Motor neuron (in vitro differentiated cells): ENCODE results near the gene SERPINA12. TPM values are rescaled to one million over a fixed set of nuclear protein-coding genes. Genes with fewer than 3 reads are reported as not detected.
"Not testable (repeated sequence)": the region's sequence is repeated elsewhere in the genome, so short reads cannot be mapped to it uniquely, and the experiment has no call there.

ENCODE experiments used
- ATAC-seq, 8 experiments: fragments of 200-7000 bp; cut with Tn5 transposase; replicated peaks in 6 of 8; 2 replicates each; pipeline ENCODE4 v1.8.0; 2021; ENCODE audit warnings: mild to moderate bottlenecking in 8 of 8, moderate library complexity in 8 of 8
- H3K27ac ChIP-seq, 2 donors: fragments of 250-450 bp; sonication (Bioruptor Pico); 2 replicates each; pipeline ENCODE4 v1.9.0; 2021; ENCODE audit warnings: antibody characterized with exemption in 2 of 2, mild to moderate bottlenecking in 2 of 2, moderate library complexity in 1 of 2
- H3K4me1 ChIP-seq, 2 donors: fragments of 250-450 bp; sonication (Bioruptor Pico); replicated peaks in 1 of 2; 2 replicates each; pipeline ENCODE4 v1.6.1; 2021; ENCODE audit warnings: antibody characterized with exemption in 2 of 2, mild to moderate bottlenecking in 2 of 2, moderate library complexity in 1 of 2
- H3K4me3 ChIP-seq, 5 donors: fragments of 250-450 bp; sonication (Bioruptor Pico); 2 replicates each; pipeline ENCODE4 v1.9.0; 2021; ENCODE audit warnings: antibody characterized with exemption in 5 of 5, mild to moderate bottlenecking in 5 of 5, moderate library complexity in 4 of 5
- WGBS, 10 experiments: fragments of 450-650 bp; shearing (Covaris generic); methylation state at CpG; one replicate each; pipeline ENCODE4 v1.0.0; 2022; 5-methylcytosine and 5-hydroxymethylcytosine counted together
- in situ Hi-C, 9 experiments: fragments of 400-800 bp; cut with MboI; loops; one replicate each; pipeline ENCODE4 v1.15.0; 2021; ENCODE audit warnings: low sequenced_read_pairs in 9 of 9, low pct_unique_long_range_greater_than_20kb in 2 of 9; ENCODE audit not compliant: unreplicated experiment in 9 of 9
- total RNA-seq, 8 experiments: library from RNA; unstranded; fragments of 300-600 nt; gene quantifications; 2 replicates each; pipeline versions ENCODE4 v1.2.3 to v1.2.4, GENCODE V29; 2022

SERPINA12 gene
- total RNA-seq, 8 experiments from 2014 or later = 0.13 to 0.19 TPM; not detected in 6

DNA sequence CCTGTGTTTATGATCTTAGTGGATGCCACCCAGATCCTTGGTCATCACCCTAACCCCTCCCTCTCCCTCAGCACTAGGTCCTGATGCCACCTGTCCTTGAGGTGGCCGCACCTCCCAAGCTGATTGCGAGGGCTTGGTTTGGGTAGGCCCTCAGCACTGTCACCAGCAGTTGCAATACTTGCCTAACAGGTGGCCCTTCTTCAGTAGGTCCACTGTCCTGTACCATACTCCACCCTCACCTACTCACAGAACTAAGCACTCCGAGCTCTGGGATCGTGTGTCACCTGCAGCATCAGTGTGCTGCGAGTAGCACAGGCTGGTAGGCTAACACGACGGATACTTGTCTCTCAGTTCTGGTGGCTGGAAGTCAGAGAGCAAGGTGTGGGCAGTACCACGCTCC is 14.0 kb upstream of the SERPINA12 start:
- Histone ChIP-seq H3K4me1 (no peaks in the 10 kb centered on the region), H3K4me3 (no peak overlapping the region), H3K27ac (no peak overlapping the region)
- ATAC-seq = no peak
- in situ Hi-C loops = no loop called here
- 40 to 100% (median 80%) methylated on average over 1 to 4 of the region's 8 CpGs; no CpG with 5 or more reads in 5 of the 10 experiments for WGBS, 10 experiments

- in situ Hi-C loops = no loop called here
- no peaks in the 10 kb centered on the region for H3K4me1 ChIP-seq
- no peak overlapping the region for H3K27ac ChIP-seq
- no peak for ATAC-seq
- 10 to 97% (median 71%) methylated on average over 1 to 6 of the region's 7 CpGs; no CpG with 5 or more reads in 4 of the 10 experiments for WGBS, 10 experiments
- no peak overlapping the region for H3K4me3 ChIP-seq
These were observed 13.0 kb upstream of the SERPINA12 start for GRCh38 chr14:94522115-94522724.

DNA sequence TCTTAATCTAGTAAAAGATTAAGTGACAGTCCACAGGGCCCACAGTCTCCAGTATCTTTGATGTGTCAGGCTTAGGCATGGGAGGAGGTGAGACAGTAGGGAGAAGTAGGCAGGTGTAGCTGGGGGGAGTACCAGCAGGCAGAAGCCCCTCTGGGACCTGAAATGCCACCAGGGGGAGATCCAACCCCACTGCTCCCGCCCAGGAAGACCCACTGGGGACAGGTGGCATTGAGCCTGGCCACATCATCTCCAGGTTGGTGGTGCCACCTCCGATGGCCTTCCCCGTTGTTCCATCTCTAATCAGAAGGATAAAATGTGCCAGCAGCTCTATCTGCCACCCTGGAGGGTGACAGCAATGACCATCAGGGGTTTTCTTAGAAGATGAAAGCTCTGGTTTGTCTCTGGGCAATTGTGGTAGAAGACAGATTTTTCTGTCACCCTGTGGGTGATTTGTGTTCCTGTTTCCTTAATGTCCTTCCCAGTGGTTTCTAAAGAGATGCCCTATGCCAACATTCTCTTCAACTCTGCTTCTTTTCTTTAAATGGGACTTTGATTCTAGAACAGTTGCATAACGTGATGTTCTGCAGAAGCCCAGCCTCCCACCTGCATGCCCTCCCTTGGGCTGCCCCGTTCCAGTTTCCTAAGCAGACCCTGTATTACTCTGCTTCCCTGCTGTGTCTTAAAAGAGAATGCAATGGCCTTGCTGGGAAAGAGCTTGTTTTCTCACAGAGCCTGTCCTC is 12.3 kb upstream of the SERPINA12 start:
- ATAC-seq = no peak
- H3K4me1 ChIP-seq = no peaks in the 10 kb centered on the region

GRCh38 chr14:94517641-94518257 is 8.5 kb upstream of the SERPINA12 start:
- WGBS, 10 experiments = 0 to 87% (median 56%) methylated on average over 1 to 5 of the region's 7 CpGs; no CpG with 5 or more reads in 1 of the 10 experiments
- ATAC-seq = no peak
- H3K27ac ChIP-seq = no peak overlapping the region
- in situ Hi-C loops = no loop called here
- H3K4me1 ChIP-seq = no peaks in the 10 kb centered on the region
- H3K4me3 ChIP-seq = no peak overlapping the region

More for the DNA sequence above, 12.3 kb upstream of the SERPINA12 start:
- no peak overlapping the region for H3K4me3 ChIP-seq
- WGBS, 10 experiments = 0 to 65% (median 33%) methylated on average over 1 to 4 of the region's 5 CpGs; no CpG with 5 or more reads in 1 of the 10 experiments
- H3K27ac ChIP-seq = no peak overlapping the region
- in situ Hi-C loops = no loop called here

DNA sequence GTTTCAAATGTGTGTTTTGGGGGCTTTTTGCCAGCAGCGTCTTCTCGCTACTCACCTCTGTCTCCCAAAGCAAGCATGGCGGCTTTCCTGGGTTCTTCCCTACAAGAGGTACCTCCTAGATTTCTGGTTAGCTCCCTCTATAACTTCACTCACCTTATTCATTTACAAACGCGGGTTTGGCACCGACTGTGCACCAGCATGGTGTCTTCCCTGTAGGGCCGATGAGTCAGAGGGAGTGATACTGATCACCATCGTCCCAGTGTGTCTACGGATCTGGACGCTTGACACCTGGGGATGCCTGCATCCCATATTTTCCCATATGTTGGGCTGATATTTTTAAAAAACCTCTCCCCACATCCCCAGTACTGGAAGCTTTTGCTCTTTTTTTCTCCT is 8.0 kb upstream of the SERPINA12 start:
- H3K4me1 ChIP-seq = no peaks in the 10 kb centered on the region
- no peak overlapping the region for H3K4me3 ChIP-seq
- WGBS, 10 experiments = 10 to 80% (median 53%) methylated on average over 1 to 8 of the region's 10 CpGs; no CpG with 5 or more reads in 3 of the 10 experiments
- no peak for ATAC-seq
- in situ Hi-C loops = no loop called here
- H3K27ac ChIP-seq = no peak overlapping the region

DNA sequence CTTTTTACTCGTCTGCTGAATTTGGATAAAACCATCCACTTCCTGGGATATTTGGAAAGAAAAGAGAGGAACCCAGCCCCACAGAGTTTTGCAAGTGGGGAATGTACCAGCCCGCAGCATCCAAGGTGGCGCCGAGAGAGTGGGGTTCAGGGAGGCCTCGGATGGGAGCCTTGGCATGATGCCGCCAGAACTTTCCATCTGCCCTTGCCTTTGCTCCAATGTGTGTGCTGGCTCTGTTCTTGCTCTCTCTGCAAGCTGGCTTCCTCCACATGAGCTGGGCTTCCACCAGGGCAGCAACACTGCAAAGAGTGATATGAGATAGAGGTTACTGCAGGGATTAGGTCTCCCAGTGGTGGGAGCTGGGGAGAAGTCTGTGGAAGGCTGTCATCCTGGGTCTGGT is 6.6 kb upstream of the SERPINA12 start:
- no peak for ATAC-seq
- 50 to 90% (median 85%) methylated on average over 2 to 5 of the region's 6 CpGs; no CpG with 5 or more reads in 7 of the 10 experiments for WGBS, 10 experiments
- H3K27ac ChIP-seq = no peak overlapping the region
- no peak overlapping the region for H3K4me3 ChIP-seq
- in situ Hi-C loops = no loop called here
- no peaks in the 10 kb centered on the region for H3K4me1 ChIP-seq

DNA sequence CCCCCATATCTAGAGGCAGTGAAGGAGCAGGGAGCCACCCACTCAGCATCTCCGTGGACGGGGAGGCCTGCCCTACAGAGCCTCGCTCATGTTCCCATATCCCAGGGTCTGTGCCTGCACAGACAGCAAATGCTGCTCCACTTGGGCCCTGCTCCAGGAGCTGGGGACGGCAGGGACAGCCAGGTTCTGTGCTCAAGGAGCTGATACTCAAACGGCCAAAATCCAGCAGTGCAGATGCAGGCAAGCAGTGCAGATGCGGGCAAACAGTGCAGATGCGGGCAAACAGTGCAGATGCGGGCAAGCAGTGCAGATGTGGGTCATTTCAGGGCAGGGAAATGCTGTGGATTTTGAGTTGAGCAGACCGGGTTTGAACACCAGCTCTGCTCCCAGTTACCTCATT is 6.2 kb upstream of the SERPINA12 start:
- in situ Hi-C loops = no loop called here

DNA sequence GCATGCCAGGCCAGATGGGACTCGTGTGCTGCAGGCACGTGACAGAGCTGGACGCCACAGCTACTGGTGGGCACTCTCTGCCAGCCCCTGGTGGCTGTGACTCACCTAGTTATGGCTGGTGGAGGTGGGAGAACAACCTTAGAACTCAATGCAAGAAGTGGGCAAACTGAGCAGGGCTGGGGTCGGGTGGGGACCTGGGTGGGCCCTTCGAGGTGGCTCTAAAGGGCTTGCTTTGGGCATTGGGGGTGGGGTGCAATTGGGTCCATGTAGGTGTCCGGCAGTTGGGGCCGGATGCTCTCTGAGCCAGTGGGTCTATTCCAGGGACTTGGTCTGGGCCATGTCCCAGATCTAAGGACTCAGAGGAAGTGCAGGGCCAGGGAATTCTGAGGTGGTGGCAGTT is 5.1 kb upstream of the SERPINA12 start:
- in situ Hi-C loops = no loop called here
- no peak overlapping the region for H3K4me3 ChIP-seq
- WGBS, 10 experiments = no CpG with 5 or more reads among the region's 7 CpGs
- no peak overlapping the region for H3K27ac ChIP-seq
- no peak for ATAC-seq
- H3K4me1 ChIP-seq = no peaks in the 10 kb centered on the region

More for the DNA sequence above, 6.2 kb upstream of the SERPINA12 start:
- 0 to 100% (median 70%) methylated on average over 1 to 4 of the region's 9 CpGs; no CpG with 5 or more reads in 5 of the 10 experiments for WGBS, 10 experiments
- Histone ChIP-seq H3K4me1 (no peaks in the 10 kb centered on the region), H3K27ac (no peak overlapping the region), H3K4me3 (no peak overlapping the region)
- ATAC-seq = no peak

DNA sequence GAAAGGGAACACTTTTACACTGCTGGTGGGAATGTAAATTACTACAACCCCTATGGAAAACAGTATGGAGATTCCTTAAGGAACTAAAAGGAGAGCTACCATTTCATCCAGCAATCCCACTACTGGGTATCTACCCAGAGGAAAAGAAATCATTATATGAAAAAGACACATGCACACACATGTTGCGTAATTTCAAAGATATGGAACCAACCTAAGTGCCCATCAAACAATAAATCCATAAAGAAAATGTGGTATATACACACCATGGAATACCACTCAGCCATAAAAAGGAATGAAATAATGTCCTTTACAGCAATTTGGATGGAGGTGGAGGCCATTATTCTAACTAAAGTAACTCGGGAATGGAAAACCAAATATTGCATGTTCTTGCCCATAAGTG is 1.2 kb upstream of the SERPINA12 start:
- H3K27ac ChIP-seq, ATAC-seq, H3K4me3 ChIP-seq, in situ Hi-C loops, H3K4me1 ChIP-seq: not testable (repeated sequence)
- WGBS, 10 experiments = 30 to 100% (median 59%) methylated on average over 1 to 2 of the region's 2 CpGs; no CpG with 5 or more reads in 2 of the 10 experiments

DNA sequence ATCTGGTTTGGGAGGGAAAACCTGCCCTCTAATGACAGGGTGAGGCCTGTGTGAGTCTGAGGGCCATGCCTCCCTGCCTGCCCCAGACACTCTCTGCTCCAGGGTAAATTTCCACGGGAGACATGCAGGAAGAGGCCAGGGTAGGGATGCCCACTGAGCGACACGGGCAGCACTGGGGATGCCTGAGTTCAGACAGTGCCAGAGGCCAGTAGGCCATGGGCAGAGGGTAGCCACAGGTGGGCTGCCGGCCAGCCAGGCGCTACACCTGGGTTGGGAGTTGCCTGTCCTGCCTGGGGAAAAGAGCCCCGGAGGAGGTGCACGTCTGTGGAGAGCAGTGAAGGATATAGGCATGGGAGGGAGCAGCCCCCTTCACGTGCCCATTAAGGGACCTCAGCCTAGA is 3.6 kb downstream of the SERPINA12 start:
- WGBS, 10 experiments = 0 to 100% (median 76%) methylated on average over 1 to 3 of the region's 8 CpGs; no CpG with 5 or more reads in 5 of the 10 experiments
- Histone ChIP-seq H3K4me1 (no peaks in the 10 kb centered on the region), H3K4me3 (no peak overlapping the region), H3K27ac (no peak overlapping the region)
- no peak for ATAC-seq
- in situ Hi-C loops = no loop called here

GRCh38 chr14:94505206-94505605 is 4.1 kb downstream of the SERPINA12 start:
- in situ Hi-C loops = no loop called here
- H3K4me3 ChIP-seq = no peak overlapping the region
- no peak for ATAC-seq
- no peaks in the 10 kb centered on the region for H3K4me1 ChIP-seq
- H3K27ac ChIP-seq = no peak overlapping the region
- 46 to 100% (median 73%) methylated on average over 1 to 3 of the region's 4 CpGs; no CpG with 5 or more reads in 6 of the 10 experiments for WGBS, 10 experiments

GRCh38 chr14:94501588-94502516 is 7.4 kb downstream of the SERPINA12 start:
- H3K4me3 ChIP-seq = no peak overlapping the region
- no peak overlapping the region for H3K27ac ChIP-seq
- 17 to 98% (median 55%) methylated on average over 1 to 10 of the region's 16 CpGs; no CpG with 5 or more reads in 2 of the 10 experiments for WGBS, 10 experiments
- no peaks in the 10 kb centered on the region for H3K4me1 ChIP-seq
- in situ Hi-C loops = no loop called here
- ATAC-seq = no peak
